Neural cell (in vitro differentiated cells): Measurements from ENCODE around the gene COLEC12.

ENCODE experiments used
- EP300 ChIP-seq: fragments of 450-650 bp; conservative IDR thresholded peaks from 2 replicates; pipeline ENCODE4 v1.6.1; 2014; ENCODE audit warnings: antibody characterized with exemption, mild to moderate bottlenecking, moderate library complexity; ENCODE audit not compliant: poor library complexity, severe bottlenecking
- EZH2 ChIP-seq: fragments of 200-600, 300-800 bp; shearing (Covaris generic), sonication (generic); IDR thresholded peaks from 2 replicates; pipeline ENCODE4 v1.6.1; 2014; ENCODE audit warnings: antibody characterized with exemption, low read length, borderline replicate concordance, mild to moderate bottlenecking; ENCODE audit not compliant: insufficient read depth, poor library complexity, severe bottlenecking
- POLR2AphosphoS5 ChIP-seq: IDR thresholded peaks from 2 replicates; pipeline ENCODE4 v1.6.1; 2012
- TF ChIP-seq, protein P1 (sequence below): fragments of 450-650 bp; IDR thresholded peaks from 2 replicates; pipeline ENCODE4 v1.5.1; 2014; ENCODE audit warnings: antibody characterized with exemption, mild to moderate bottlenecking, moderate library complexity; ENCODE audit not compliant: poor library complexity, severe bottlenecking

DNA sequence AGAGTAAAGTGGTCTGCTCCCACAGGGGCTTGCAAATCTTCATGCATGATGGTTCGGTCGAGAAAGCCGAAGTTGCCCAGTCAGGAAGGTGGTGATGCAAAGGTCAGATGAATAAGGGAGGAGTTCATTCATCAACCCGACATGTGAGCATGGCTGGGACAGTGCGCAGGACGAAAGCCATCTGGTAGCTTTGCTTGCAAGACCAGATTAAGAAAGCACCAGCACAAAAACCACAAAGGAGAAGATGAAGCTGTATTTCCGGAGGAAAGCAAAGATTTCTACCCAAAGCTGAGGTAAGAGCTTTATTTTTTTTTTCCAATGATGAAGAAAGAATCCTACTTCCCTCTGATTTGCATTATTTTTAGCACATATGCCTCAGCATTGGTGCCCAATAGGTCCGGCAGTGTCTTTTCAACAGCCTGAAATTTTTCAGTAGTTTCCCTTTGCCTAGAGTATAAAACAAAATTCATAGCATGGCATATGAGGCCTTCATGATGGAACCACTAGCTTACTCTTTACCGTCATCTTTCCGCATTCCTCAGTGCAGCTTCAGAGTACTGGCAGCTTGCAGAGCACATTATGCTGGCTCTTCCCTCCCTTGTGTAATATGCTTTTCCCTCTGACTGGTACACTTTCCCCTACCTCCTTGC is 120.7 kb downstream of the COLEC12 start:
- TF ChIP-seq POLR2AphosphoS5 (no peak), EZH2 (no peak), EP300 (no peak)
- TF ChIP-seq, protein P1, sequence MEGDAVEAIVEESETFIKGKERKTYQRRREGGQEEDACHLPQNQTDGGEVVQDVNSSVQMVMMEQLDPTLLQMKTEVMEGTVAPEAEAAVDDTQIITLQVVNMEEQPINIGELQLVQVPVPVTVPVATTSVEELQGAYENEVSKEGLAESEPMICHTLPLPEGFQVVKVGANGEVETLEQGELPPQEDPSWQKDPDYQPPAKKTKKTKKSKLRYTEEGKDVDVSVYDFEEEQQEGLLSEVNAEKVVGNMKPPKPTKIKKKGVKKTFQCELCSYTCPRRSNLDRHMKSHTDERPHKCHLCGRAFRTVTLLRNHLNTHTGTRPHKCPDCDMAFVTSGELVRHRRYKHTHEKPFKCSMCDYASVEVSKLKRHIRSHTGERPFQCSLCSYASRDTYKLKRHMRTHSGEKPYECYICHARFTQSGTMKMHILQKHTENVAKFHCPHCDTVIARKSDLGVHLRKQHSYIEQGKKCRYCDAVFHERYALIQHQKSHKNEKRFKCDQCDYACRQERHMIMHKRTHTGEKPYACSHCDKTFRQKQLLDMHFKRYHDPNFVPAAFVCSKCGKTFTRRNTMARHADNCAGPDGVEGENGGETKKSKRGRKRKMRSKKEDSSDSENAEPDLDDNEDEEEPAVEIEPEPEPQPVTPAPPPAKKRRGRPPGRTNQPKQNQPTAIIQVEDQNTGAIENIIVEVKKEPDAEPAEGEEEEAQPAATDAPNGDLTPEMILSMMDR: no peak
